Fibroblast of mammary gland (primary cell): ENCODE data around the gene CCDC74A.
"Not testable (repeated sequence)": the region's sequence is repeated elsewhere in the genome, so short reads cannot be mapped to it uniquely, and the experiment has no call there.

Experiments
- DNase-seq: peaks from one replicate; pipeline ENCODE4 v3.0.0-alpha.2; 2010; ENCODE audit warnings: low read depth
- H3K4me3 ChIP-seq: 2 replicates; pipeline ENCODE4 v1.5.1; 2011; ENCODE audit warnings: low read depth, mild to moderate bottlenecking, low read length, moderate library complexity; ENCODE audit not compliant: control insufficient read depth
- CTCF ChIP-seq: conservative IDR thresholded peaks from 2 replicates; pipeline ENCODE4 v1.5.1; 2011; ENCODE audit warnings: low read depth, low read length, inconsistent platforms; ENCODE audit not compliant: control insufficient read depth, insufficient read depth

CCDC74A gene

GRCh38 chr2:131527131-131528001 lies at the start of gene CCDC74A:
Gene CCDC74A (plus strand): TSS chr2:131527888. CDS start chr2:131527971, 83 bp downstream.
- peak within 1 kb of the TSS; percentile 36 for H3K4me3 ChIP-seq
- DNase-seq, result peak; percentile 35

- not testable (repeated sequence) for H3K4me3 ChIP-seq, DNase-seq
Observed at GRCh38 chr2:131478074-131478849, 49.4 kb upstream of the CCDC74A start.

DNA sequence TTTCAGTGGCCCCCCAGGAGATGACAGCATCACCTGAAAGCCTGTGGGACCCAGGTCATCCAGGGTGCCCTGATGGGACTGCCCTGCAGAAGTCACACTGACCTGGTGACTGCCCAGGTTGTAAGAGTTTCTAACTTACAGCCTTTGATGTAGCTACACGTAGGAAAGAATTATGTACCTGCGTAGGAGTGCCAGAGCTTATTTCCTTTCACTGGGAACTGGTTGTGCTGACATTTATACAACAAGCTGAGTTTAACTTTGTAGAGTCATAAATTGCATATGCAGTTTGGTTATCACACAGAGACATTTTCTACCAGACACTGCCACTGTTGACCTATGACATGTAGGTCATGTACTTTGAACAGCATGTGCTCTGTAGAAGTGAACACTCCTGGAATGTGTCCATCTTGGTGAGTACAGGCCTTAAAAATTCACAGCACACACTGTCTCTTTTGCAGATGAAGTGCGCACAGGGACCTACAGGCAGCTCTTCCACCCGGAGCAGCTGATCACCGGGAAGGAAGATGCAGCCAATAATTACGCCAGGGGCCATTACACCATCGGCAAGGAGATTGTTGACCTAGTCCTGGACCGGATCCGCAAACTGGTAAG lies 48.7 kb upstream of the CCDC74A start:
- H3K4me3 ChIP-seq, result not testable (repeated sequence)
- peak; percentile 35 for DNase-seq

GRCh38 chr2:131480351-131480750 lies 47.3 kb upstream of the CCDC74A start:
- H3K4me3 ChIP-seq, DNase-seq: not testable (repeated sequence)

GRCh38 chr2:131482506-131483155 lies 45.1 kb upstream of the CCDC74A start:
- not testable (repeated sequence) for H3K4me3 ChIP-seq, DNase-seq

DNA sequence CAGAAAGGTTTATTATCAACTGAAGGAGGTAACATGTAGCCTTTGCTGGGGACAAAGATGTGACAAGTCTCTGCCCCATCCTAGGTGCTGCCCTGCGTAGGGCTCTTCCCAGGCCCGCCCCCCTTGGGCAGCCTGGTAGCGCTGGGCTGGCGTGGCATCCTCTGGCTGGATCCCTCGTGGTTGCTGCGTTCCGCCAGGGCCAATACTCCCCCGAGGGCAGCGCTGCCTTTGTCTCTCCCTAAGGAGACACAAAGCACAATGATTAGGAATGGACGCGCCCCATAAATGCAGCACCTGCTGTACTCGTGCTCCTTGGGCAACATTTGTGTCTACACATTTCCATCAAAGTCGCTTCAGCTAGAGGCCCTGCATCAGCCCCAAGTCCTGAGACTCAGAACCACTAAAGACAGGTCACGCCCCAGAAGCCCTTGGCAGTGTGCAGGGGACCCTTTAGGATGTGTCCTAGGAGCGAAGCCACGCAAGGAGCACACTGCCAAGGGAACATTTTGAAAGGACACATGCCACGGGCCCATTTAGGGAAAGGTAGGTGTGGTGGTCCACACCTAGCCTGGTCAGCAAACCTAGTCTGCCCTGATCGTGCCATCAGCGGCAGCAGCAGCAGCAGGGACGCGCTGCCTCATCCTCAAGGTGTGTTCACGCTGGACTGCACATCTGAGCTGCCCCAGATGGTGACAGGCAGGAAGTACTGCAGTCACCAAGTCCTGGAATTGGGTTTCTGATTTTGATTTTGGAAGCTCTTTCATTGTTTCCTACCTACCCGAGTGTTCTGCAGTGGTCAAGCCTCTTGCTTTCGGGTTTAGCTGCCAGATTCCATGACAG lies 43.5 kb upstream of the CCDC74A start:
- DNase-seq, H3K4me3 ChIP-seq: not testable (repeated sequence)

DNA sequence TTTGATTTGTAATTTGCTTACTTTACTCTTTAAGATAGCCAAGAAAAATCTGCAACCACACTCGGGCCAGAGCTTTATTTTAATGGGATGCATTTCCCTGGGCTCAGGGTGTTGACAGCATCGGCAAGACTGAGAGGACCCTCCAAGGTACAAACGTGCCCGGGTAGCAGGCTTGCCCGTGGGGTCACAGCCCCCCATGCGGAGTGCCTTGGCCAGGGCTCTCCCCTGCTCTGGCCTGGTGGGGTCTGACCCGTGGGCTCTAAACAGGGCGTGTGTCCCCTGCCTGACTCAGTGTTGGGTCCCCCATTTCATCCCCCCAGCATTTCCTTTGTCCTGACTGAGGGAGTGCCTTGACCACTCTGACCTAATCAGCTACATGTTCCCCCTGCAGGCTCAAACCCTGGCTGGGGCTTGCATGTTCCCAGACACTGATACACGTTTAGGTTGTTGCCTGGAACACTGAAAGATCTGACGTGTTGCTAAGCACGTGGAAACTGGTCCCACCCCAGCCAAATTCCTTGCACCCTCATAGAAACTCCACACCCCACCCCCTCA lies 42.7 kb upstream of the CCDC74A start:
- not testable (repeated sequence) for DNase-seq, H3K4me3 ChIP-seq

- not testable (repeated sequence) for DNase-seq
Observed at GRCh38 chr2:131486201-131486902, 41.3 kb upstream of the CCDC74A start.

GRCh38 chr2:131488306-131489205 lies 39.1 kb upstream of the CCDC74A start:
- DNase-seq, result no peak
- no peak for TF ChIP-seq CTCF
- H3K4me3 ChIP-seq, result no peak overlapping the region

More at GRCh38 chr2:131486201-131486902, 41.3 kb upstream of the CCDC74A start:
- not testable (repeated sequence) for H3K4me3 ChIP-seq

DNA sequence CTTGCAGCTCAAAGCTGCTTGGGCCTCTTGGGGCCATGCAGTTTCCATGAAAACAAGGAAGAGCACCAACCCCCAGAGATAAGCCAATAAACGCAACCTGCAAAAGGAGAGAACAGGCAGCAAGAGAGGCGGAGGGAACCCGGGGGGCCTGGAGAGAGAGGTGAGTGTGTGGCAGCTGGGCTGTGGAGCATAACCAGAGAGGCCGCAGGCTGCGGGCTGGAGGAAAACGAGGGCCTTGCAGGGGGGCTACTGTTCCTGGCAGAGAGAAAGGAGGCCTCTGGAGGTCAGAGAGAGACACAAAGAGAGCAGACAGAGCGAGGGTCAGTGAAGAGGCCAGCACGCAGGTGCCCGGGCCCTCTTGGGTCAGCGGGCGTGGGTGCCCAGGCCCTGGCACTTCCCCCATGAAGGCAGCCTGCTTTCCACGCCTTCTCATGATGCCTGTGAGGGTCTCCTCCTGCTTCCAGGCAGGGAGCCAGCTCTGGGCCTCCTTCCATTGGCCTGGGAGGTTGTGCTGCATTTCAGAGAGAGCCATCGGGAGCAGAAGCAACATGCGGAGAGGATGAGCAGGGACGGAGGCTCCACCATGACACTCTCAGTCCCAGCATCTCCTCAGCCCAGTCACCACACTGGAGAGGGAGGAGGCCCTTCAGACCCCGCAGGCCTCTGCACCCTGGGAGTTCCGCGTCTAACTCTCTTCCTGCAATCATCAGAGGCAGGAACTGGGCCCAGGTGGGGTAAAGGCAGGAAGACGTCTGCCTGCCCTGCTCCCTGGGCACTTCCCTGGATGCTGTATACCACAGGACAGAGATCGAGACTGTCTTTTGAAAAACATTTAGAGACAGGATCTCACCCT lies 36.8 kb upstream of the CCDC74A start:
- DNase-seq, result peak; percentile 37
- H3K4me3 ChIP-seq, result peak overlapping the region; percentile 56

DNA sequence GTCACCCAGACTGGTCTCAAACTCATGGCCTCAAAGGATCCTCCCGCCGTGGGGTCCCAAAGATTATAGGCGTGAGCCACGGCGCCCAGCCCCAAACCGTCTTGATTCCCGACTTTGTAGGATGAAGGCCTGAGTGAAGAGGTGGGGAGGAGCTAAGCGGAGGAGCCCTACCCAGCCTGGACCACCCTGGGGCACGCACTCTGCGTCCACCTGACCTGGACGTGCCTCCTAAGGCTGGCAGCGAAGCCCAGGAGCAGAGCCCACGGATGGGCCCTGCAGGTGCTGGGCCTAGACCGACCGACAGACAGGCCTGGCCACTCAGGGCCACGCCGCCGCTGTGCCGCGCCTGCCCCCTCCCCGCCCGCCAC lies 36.2 kb upstream of the CCDC74A start:
- not testable (repeated sequence) for DNase-seq
- peak overlapping the region; percentile 56 for H3K4me3 ChIP-seq

GRCh38 chr2:131492015-131492417 lies 35.7 kb upstream of the CCDC74A start, which contains the start of gene MZT2A:
Gene MZT2A (minus strand): TSS chr2:131492397. CDS start chr2:131492376, 21 bp downstream.
- not testable (repeated sequence) for DNase-seq
- H3K4me3 ChIP-seq, result peak within 1 kb of the TSS; percentile 82
